ENCODE measurements around the gene TSHZ3. TPM values are rescaled to one million over a fixed set of nuclear protein-coding genes. Genes with fewer than 3 reads are reported as not detected.

The TSHZ3 gene
- total RNA-seq, 1 experiment from 2014 or later: 3.2 TPM

DNA sequence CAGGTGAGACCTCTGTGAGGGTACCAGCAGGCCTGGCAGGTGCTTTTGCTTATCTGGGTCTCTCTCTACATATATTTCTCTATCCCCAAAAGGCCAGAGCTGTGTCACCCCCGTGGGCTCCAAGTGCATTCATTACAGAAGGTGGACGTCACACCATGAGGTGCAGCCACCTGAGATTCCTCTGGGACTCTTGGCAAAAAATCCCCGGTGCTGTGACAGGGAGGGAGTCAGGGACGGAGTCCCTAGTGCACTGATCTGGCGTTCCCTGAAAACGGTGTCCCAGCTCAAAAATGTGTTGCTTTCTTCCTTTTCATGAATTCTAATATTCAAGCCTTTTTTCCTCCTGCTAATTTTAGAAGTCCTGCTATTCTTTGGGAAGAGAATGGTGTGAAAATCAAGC lies 13.5 kb downstream of the TSHZ3 start:
- Histone ChIP-seq H3K14ac (ENCODE audit: insufficient read depth, low read length) (no peak overlapping the region), H2AK5ac (ENCODE audit: insufficient read length, low read length) (no peak overlapping the region), H4K20me1 (ENCODE audit: control insufficient read depth, insufficient read depth, insufficient read length) (no peaks in the 10 kb centered on the region), H3K4me2 (ENCODE audit: insufficient read depth, insufficient read length, low read length) (no peak overlapping the region), H4K91ac (ENCODE audit: insufficient read length, low read depth, low read length) (no peak overlapping the region), H2BK20ac (ENCODE audit: low read depth, low read length, poor library complexity, severe bottlenecking) (no peak overlapping the region), H3K79me1 (ENCODE audit: insufficient read depth, low read depth, low read length, poor library complexity, severe bottlenecking) (no peaks in the 10 kb centered on the region), H2BK15ac (ENCODE audit: low read depth, low read length) (no peak overlapping the region), H4K8ac (replicated peaks; ENCODE audit: insufficient read length, low read depth, low read length) (no peak overlapping the region), H3K79me2 (ENCODE audit: insufficient read depth, low read length) (peaks cover 7% of the 10 kb centered on the region; the same call in 1 of the 2 replicates), H3K27me3 (ENCODE audit: insufficient read depth, low read length) (no peaks in the 10 kb centered on the region), H3K9ac (ENCODE audit: extremely low read depth, insufficient read length, low read length) (no peak overlapping the region), H2BK120ac (ENCODE audit: low read depth, low read length, poor library complexity, severe bottlenecking) (no peak overlapping the region), H3T11ph (ENCODE audit: low read length) (no peak overlapping the region), H2AFZ (ENCODE audit: low read length) (no peak overlapping the region), H3K23ac (ENCODE audit: insufficient read length, low read depth, low read length) (no peak overlapping the region), H2BK5ac (ENCODE audit: insufficient read length, low read length) (no peak overlapping the region), H3K4ac (ENCODE audit: low read depth, low read length) (no peak overlapping the region), H3K27ac (ENCODE audit: insufficient read length, low read depth, low read length) (no peak overlapping the region), H3K18ac (ENCODE audit: insufficient read length, low read depth, low read length) (no peak overlapping the region), H3K4me1 (ENCODE audit: insufficient read depth, low read length) (peaks cover 9% of the 10 kb centered on the region; the same call in 1 of the 2 replicates), H3K23me2 (ENCODE audit: insufficient read length, low read depth, low read length, poor library complexity, severe bottlenecking) (no peaks in the 10 kb centered on the region), H3K56ac (ENCODE audit: insufficient read length, low read depth, low read length) (no peak overlapping the region), H4K5ac (ENCODE audit: insufficient read length, low read depth, low read length) (no peak overlapping the region), H2BK12ac (ENCODE audit: insufficient read length, low read depth, low read length) (no peak overlapping the region), H3K9me3 (ENCODE audit: control insufficient read depth, low read depth, low read length) (no peaks in the 10 kb centered on the region)
- Mint-ChIP-seq H3K27ac (no peak overlapping the region; a peak in 1 of 7 replicates), H3K4me1 (peaks cover 48 to 52% of the 10 kb centered on the region in 2 experiments), H3K36me3 (ENCODE audit: insufficient read depth in 1 of 3, low read depth in 3 of 3) (no peaks in the 10 kb centered on the region), H3K4me3 (no peak overlapping the region), H3K27me3 (ENCODE audit: low read depth) (no peaks in the 10 kb centered on the region), H3K9me3 (no peaks in the 10 kb centered on the region; a peak in 1 of 5 replicates)
- WGBS (ENCODE audit: extremely low coverage, insufficient read length, low lambda C conversion rate): no CpG with 5 or more reads among the region's 6 CpGs
- no peak for DNase-seq
- TF ChIP-seq, protein P1, sequence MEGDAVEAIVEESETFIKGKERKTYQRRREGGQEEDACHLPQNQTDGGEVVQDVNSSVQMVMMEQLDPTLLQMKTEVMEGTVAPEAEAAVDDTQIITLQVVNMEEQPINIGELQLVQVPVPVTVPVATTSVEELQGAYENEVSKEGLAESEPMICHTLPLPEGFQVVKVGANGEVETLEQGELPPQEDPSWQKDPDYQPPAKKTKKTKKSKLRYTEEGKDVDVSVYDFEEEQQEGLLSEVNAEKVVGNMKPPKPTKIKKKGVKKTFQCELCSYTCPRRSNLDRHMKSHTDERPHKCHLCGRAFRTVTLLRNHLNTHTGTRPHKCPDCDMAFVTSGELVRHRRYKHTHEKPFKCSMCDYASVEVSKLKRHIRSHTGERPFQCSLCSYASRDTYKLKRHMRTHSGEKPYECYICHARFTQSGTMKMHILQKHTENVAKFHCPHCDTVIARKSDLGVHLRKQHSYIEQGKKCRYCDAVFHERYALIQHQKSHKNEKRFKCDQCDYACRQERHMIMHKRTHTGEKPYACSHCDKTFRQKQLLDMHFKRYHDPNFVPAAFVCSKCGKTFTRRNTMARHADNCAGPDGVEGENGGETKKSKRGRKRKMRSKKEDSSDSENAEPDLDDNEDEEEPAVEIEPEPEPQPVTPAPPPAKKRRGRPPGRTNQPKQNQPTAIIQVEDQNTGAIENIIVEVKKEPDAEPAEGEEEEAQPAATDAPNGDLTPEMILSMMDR (conservative IDR thresholded peaks at IDR 0.05): no peak
